GM19240 (cell line): ENCODE measurements around the gene NXPH2.

ENCODE experiments used
- DNase-seq: peaks from one replicate; pipeline ENCODE4 v3.0.0; 2011; ENCODE audit warnings: low spot score; ENCODE audit not compliant: insufficient read length

The NXPH2 gene

GRCh38 chr2:138779781-138780445 lies at the start of gene NXPH2:
Gene NXPH2 (minus strand): TSS chr2:138780390. CDS start chr2:138780241, 149 bp downstream.
- no peak for DNase-seq

DNA sequence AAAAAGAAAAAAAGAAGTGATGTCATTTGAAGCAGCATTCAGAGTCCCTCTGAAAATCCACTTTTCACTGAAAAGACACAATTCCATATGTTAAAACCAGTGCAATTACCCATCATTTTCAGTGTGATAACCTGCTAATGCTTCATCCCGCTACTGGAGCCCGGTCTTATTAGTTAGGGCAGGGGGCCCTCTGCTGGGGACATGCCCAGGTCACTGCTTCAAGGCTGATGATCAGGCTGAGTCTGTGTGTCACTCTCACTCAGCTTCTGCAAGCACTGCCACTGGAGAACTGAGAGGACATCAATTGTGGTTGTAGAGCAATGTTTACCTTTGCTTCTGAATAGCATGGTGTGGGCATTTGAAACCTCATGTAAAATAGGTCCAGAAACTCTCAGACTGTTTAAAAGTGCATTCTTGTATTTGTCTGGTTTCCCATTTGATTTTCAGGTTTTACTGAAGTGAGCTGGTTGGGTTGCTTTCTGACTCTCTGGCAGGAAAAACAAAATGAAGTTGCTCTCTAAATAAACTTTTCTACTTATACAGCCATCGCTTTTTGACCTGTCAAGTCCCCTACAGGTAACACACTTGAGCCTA lies 49.2 kb upstream of the NXPH2 start:
- peak; percentile 1 for DNase-seq

DNA sequence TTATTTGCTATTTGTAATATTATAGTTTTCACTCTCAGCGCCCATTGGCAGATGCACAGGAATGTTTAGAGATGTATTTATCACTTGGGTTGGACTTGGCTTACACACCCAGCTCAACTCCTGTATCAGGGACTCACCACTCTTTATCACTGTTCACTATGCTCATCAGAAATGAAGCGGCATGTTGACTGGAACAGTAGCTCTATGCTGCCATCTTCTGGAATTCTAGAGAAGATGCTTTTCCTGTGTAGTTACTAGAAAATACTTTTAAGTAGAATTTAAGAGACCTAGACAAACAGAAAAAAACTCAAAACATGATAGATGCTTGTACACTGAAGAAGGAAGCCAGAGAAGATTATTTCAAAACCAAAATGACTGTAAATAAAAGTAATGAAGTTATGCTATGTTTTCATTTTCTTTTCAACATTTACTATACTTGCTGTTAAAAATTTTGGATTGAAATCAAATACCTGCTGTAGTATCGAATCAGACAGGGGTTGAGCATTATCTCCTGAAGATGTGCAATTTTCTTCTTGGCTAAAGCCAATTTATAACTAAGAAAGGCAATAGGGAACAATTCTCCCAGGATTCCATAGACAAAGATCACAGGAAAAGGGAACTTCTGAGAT lies 47.4 kb upstream of the NXPH2 start:
- DNase-seq = peak; percentile 1

DNA sequence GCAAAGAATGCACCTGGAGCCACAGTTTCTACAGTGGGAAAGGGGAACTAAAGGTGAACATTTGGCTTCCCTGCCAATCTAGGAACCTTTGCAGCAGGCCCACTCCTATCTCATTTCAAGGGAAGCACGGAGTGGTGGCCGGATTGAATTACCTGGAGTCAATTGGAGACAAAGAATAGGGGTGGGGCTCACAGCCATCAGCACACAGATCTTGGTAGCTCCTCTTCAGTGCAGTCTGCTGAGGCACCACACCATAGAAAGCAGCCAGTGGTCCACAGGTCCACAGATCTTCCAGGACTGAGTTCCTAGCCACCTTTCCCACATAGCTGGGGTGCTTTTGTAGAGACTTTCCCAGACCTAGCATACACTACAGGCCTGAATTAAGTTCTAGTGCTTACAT lies 43.5 kb upstream of the NXPH2 start:
- DNase-seq = no peak

- DNase-seq = no peak
These were observed 39.8 kb upstream of the NXPH2 start for GRCh38 chr2:138819964-138820363.

DNA sequence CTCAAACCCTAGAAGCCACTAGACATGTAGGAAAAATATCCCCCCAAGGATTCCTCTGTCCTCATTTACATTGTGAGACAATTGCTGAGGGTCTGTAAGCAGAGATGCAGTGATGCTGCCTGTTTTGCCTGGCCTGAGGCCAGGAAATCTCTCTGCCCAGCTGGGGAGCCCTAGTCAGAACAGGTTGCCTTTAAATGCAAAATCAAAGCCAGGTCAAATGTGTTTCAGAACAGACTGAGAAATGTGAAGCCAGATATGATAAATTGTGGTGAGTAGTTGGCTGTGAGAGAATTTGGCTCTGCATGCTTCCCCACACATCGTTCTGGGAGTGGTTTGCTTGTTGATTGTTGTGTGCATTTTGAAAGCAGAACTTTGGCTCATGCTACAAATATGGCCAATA lies 38.4 kb upstream of the NXPH2 start:
- no peak for DNase-seq

DNA sequence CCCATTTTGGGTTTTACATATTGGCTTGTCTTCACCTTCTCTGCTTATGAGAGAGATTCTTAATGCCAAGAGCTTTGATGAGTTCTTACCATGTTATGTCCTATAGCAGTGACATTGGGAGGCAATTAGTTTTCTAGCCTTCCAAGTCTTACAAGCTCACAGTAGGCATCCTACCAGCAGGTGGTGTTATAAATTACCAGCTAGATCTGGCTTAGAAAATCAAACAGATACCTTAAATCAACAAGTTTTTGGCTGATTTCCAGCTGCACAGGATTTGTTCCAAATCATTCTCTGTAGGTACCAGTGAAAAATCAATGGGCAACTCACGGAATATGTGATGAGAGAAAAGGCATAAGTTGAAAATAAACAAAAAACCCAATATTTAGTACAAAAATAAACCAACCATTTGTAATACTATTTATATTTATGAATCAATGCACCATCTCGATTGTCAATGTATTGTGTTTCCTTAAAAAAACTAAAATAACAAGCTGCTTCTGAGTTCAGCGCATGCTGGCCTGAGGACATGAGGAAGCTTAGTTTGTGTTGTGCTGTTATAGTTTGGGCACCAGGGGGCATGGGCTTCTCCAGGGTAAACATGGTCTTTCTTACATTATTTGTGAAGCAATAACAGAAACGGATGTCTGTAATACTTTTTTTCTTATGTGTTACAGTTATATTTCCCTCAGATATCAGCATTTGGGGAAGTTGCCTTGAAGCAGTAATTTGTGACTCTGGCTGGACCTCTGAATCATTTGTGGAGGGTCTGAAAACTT lies 34.1 kb upstream of the NXPH2 start:
- DNase-seq = no peak

DNA sequence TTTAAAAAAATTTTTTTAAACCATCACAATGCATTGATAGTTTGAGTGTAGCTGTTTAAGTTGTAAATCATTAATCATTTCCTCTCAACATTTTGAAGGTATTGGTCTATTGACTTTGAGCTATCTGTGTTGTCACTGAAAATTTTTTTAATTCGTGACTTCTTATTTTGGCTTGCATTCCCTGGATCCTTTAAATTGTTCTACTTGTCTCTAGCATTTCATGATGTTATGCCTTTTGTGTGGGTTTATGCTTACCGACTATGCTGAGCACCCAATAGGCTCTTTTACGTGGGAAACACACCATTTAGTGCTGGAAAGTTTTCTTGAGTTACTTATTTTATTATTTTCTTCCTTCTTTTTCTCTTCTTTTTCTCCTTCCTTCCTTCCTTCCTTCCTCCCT lies 31.2 kb upstream of the NXPH2 start:
- no peak for DNase-seq

DNA sequence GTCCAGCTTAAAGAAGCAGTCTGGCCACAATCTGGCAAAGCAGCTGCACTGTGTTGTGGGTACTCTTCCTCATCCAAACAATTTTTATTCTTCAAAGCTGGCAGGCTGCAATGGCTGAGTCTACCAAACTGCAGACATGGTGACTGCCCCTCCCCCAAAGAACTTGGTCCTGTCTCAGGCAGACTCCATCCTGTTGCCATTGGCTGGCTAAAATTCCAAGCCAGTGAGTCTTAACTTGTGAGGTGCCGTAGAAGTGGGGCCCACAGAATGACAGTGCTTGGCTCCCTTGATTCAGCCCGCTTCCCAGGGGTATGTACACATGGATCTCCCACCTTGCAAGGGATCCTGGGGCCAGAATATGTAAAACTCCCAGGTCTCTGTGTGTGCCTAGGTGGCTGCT lies 14.5 kb upstream of the NXPH2 start:
- no peak for DNase-seq

GRCh38 chr2:138787053-138787666 lies 7.0 kb upstream of the NXPH2 start:
- DNase-seq = no peak

GRCh38 chr2:138782383-138782782 lies 2.2 kb upstream of the NXPH2 start:
- DNase-seq = no peak

GRCh38 chr2:138780908-138781307 lies 718 bp upstream of the NXPH2 start:
- no peak for DNase-seq

- DNase-seq = no peak
These were observed 273 bp upstream of the NXPH2 start for GRCh38 chr2:138780446-138780880.

DNA sequence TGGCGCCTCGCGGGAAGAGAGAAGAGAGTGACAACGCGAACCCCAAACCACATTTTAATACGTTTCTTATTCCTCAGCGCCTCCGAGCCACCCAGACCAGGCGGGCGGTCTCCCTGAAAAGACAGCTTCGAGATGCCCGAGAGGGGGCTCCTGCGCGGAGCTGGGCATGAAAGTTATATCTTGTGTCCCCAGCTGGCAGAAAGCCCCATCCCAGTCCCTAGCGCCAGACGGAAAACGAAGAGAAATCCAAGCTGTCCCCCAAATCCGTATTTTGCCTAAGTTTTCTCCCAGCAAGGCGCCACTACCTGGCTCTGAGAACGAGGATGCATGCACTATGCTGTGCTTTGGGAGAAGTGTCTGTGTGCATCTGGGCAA lies 797 bp downstream of the NXPH2 start:
- no peak for DNase-seq

- no peak for DNase-seq
These were observed 2.2 kb downstream of the NXPH2 start for GRCh38 chr2:138777996-138778395.

- no peak for DNase-seq
These were observed 4.5 kb downstream of the NXPH2 start for GRCh38 chr2:138775736-138776135.

DNA sequence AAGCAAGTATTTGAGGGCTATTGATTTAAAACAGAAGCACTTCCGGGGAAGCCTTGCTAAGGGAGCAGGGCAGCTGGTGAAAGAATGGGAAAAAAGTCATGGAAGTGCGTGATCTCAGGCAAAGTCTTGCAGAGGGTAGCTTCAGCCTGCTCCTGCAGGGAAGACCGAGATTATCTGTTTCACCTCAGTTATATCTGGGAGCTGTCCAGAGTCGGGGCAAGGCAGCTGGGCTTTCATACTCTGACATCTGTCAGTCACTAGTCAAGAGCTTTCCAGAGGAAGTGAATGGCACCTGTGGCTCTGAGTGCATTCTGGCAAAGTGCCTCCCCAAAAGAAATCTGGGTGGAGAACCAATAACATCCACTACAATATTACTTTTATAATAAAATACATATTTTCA lies 8.7 kb downstream of the NXPH2 start:
- no peak for DNase-seq

DNA sequence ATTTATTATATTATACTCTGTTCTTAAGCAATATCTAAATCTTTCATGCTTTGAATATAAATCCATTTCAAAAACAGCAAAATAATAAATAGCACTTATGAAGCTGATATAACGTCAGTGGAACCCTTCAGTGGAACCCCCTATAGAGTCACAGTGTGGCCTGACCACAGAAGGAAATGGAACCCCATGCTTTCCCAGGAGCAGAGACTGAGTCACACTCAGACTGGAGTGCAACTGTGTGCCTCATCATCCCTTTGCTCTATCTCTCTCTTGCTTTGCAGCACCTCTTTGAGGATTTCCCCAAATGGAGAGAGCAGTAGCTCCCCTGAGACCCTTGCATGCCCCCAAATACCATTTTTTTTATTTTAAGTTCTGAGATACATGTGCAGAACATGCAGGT lies 13.1 kb downstream of the NXPH2 start:
- DNase-seq = no peak

DNA sequence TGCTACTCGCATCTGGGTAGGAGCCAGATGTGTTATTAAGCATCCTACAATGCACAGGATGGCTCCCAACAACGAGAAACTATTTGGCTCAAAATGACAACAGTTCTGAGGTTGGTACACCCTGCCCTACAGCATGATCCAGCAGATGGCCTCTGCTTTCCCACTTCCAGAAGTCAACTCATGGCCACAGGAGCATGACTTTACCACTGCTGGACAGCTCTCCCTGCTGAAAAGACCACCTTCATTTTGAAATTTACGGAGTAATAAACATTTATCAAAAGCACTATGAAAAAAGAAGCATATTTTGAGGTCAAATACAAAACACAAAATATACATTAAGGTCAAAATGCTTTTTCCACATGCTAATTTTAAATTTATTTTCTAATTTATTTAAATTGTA lies 13.7 kb downstream of the NXPH2 start:
- DNase-seq = no peak

DNA sequence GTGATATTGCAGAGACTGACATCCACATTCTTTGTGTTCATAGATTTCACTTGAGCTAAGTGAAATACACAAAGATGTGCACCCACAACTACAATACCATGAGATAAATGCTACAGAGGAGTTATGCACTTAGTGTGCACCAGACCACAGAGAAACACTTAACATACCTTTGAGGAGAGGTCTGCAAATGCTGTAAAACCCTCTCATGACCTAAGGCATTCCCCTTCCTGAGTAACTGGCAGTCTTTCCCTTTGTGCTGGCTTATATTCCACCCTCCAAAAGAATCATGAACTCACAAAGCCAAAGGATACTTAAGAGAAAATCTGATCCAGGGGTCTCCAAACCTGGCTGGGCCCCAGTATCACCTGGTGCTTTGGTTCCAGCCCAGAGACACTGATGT lies 16.2 kb downstream of the NXPH2 start:
- no peak for DNase-seq

DNA sequence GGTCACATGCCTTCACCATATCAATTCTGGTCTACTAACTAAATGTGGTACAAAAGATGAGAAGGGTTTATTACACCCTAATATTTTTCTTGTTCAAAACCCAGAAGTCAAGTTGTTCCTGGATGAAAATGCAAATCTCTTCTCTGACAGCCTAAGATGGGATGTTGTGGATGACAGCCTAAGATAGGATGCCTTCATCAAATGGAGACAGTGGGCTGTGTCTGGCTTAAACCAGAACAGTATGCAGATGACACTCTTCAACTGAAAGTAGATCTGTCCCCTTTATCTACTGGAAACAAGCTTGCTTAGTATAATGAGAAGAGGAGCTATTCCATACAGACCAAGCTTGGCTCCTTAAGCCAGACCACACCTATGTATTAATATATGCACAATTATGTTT lies 17.7 kb downstream of the NXPH2 start:
- no peak for DNase-seq

GRCh38 chr2:138760676-138761075 lies 19.5 kb downstream of the NXPH2 start:
- DNase-seq = no peak
